ENCODE measurements around the gene FGFBP3.

FGFBP3 gene

GRCh38 chr10:91856637-91857036 is 52.6 kb downstream of the FGFBP3 start:
- Mint-ChIP-seq H3K27ac (peak overlapping the region; percentile 4), H3K27me3 (no peaks in the 10 kb centered on the region), H3K9me3 (no peaks in the 10 kb centered on the region), H3K4me3 (no peak overlapping the region), H3K36me3 (peaks cover 29% of the 10 kb centered on the region), H3K4me1 (no peaks in the 10 kb centered on the region)
- no peak for ATAC-seq (ENCODE audit: low read depth)
- no peak for DNase-seq (ENCODE audit: low spot score in 2 of 2)
